WTC11 (cell line): ENCODE measurements around the gene TIMM10.

Experiments used
- ESRRA ChIP-seq: sonication (generic); formaldehyde crosslinking; IDR thresholded peaks from 2 replicates; pipeline ENCODE4 v1.8.1; 2022; ENCODE audit warnings: mild to moderate bottlenecking, missing genetic modification reagents, borderline replicate concordance
- FOXJ3 ChIP-seq: sonication (generic); formaldehyde crosslinking; IDR thresholded peaks from 2 replicates; pipeline ENCODE4 v1.9.0; 2021; ENCODE audit warnings: missing genetic modification reagents, mild to moderate bottlenecking, borderline replicate concordance
- JUN ChIP-seq: sonication (generic); formaldehyde crosslinking; IDR thresholded peaks from 2 replicates; pipeline ENCODE4 v1.8.0; 2023; ENCODE audit warnings: mild to moderate bottlenecking, missing genetic modification reagents
- SP1 ChIP-seq: sonication (generic); formaldehyde crosslinking; conservative IDR thresholded peaks from 2 replicates; pipeline ENCODE4 v1.8.1; 2022; ENCODE audit warnings: missing genetic modification reagents
- TF ChIP-seq, protein P1 (sequence below): fragments of 200-600 bp; IDR thresholded peaks from 2 replicates; pipeline ENCODE4 v1.8.0; 2022; ENCODE audit warnings: antibody characterized with exemption
- TF ChIP-seq, protein P2 (sequence below): sonication (generic); formaldehyde crosslinking; IDR thresholded peaks from 2 replicates; pipeline ENCODE4 v1.8.0; 2022; ENCODE audit warnings: mild to moderate bottlenecking, missing genetic modification reagents
- TF ChIP-seq, protein P3 (sequence below): sonication (generic); formaldehyde crosslinking; IDR thresholded peaks from 2 replicates; pipeline ENCODE4 v1.8.0; 2022; ENCODE audit warnings: mild to moderate bottlenecking, missing genetic modification reagents
- TF ChIP-seq, protein P4 (sequence below): sonication (generic); formaldehyde crosslinking; IDR thresholded peaks from 2 replicates; pipeline ENCODE4 v1.8.1; 2023; ENCODE audit warnings: mild to moderate bottlenecking, missing genetic modification reagents, moderate library complexity
- TF ChIP-seq, protein P5 (sequence below): sonication (generic); formaldehyde crosslinking; conservative IDR thresholded peaks from 2 replicates; pipeline ENCODE4 v1.8.1; 2022; ENCODE audit warnings: mild to moderate bottlenecking, missing genetic modification reagents
- TF ChIP-seq, protein P6 (sequence below): sonication (generic); formaldehyde crosslinking; IDR thresholded peaks from 2 replicates; pipeline ENCODE4 v1.8.1; 2022; ENCODE audit warnings: missing genetic modification reagents, borderline replicate concordance

DNA sequence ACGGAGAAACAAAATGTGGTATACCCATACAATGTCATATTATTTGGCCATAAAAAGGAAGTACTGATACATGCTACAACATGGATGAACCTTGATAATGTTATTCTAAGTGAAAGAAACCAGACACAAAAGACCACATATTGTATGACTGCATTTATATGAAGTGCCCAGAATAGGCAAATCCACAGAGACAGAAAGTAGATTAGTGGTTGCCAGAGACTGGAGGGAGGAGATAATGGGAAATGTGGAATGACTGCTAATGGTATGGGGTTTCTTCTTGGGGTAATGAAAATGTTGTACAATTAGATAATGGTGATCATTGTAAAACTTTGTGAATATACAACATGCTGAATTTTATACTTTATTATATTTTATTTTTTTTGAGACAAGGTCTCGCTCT, 9.4 kb downstream of the TIMM10 start:
- TF ChIP-seq, protein P1, sequence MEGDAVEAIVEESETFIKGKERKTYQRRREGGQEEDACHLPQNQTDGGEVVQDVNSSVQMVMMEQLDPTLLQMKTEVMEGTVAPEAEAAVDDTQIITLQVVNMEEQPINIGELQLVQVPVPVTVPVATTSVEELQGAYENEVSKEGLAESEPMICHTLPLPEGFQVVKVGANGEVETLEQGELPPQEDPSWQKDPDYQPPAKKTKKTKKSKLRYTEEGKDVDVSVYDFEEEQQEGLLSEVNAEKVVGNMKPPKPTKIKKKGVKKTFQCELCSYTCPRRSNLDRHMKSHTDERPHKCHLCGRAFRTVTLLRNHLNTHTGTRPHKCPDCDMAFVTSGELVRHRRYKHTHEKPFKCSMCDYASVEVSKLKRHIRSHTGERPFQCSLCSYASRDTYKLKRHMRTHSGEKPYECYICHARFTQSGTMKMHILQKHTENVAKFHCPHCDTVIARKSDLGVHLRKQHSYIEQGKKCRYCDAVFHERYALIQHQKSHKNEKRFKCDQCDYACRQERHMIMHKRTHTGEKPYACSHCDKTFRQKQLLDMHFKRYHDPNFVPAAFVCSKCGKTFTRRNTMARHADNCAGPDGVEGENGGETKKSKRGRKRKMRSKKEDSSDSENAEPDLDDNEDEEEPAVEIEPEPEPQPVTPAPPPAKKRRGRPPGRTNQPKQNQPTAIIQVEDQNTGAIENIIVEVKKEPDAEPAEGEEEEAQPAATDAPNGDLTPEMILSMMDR, result no peak
- no peak for TF ChIP-seq ESRRA (CRISPR knock-in tag)
- TF ChIP-seq JUN (CRISPR knock-in tag), result no peak
- TF ChIP-seq, protein P2, sequence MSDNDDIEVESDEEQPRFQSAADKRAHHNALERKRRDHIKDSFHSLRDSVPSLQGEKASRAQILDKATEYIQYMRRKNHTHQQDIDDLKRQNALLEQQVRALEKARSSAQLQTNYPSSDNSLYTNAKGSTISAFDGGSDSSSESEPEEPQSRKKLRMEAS (CRISPR knock-in tag), result no peak
- TF ChIP-seq, protein P3, sequence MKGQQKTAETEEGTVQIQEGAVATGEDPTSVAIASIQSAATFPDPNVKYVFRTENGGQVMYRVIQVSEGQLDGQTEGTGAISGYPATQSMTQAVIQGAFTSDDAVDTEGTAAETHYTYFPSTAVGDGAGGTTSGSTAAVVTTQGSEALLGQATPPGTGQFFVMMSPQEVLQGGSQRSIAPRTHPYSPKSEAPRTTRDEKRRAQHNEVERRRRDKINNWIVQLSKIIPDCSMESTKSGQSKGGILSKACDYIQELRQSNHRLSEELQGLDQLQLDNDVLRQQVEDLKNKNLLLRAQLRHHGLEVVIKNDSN (CRISPR knock-in tag), result no peak
- TF ChIP-seq, protein P4, sequence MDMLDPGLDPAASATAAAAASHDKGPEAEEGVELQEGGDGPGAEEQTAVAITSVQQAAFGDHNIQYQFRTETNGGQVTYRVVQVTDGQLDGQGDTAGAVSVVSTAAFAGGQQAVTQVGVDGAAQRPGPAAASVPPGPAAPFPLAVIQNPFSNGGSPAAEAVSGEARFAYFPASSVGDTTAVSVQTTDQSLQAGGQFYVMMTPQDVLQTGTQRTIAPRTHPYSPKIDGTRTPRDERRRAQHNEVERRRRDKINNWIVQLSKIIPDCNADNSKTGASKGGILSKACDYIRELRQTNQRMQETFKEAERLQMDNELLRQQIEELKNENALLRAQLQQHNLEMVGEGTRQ, result no peak
- TF ChIP-seq, protein P5, sequence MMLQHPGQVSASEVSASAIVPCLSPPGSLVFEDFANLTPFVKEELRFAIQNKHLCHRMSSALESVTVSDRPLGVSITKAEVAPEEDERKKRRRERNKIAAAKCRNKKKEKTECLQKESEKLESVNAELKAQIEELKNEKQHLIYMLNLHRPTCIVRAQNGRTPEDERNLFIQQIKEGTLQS (CRISPR knock-in tag), result no peak
- TF ChIP-seq, protein P6, sequence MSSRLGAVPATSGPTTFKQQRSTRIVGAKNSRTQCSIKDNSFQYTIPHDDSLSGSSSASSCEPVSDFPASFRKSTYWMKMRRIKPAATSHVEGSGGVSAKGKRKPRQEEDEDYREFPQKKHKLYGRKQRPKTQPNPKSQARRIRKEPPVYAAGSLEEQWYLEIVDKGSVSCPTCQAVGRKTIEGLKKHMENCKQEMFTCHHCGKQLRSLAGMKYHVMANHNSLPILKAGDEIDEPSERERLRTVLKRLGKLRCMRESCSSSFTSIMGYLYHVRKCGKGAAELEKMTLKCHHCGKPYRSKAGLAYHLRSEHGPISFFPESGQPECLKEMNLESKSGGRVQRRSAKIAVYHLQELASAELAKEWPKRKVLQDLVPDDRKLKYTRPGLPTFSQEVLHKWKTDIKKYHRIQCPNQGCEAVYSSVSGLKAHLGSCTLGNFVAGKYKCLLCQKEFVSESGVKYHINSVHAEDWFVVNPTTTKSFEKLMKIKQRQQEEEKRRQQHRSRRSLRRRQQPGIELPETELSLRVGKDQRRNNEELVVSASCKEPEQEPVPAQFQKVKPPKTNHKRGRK (CRISPR knock-in tag), result no peak
- no peak for TF ChIP-seq SP1 (CRISPR knock-in tag)
- no peak for TF ChIP-seq FOXJ3 (CRISPR knock-in tag)
